NB4 (cell line): ENCODE results near the gene HSPA8.
A peak's percentile ranks its signal among the peaks of the same experiment; 100 is the strongest.

ENCODE experiments used
- MYC ChIP-seq: IDR thresholded peaks from 2 replicates; pipeline ENCODE4 v1.6.1; 2011; ENCODE audit warnings: low read depth, low read length
- POLR2A ChIP-seq: IDR thresholded peaks from 2 replicates; pipeline ENCODE4 v1.6.1; 2011; ENCODE audit warnings: mild to moderate bottlenecking; ENCODE audit not compliant: insufficient read length; ENCODE audit errors: extremely low read depth
- TF ChIP-seq, protein P1 (sequence below): IDR thresholded peaks from one replicate; pipeline ENCODE4 v1.5.1; 2012; ENCODE audit warnings: low read depth, low read length

DNA sequence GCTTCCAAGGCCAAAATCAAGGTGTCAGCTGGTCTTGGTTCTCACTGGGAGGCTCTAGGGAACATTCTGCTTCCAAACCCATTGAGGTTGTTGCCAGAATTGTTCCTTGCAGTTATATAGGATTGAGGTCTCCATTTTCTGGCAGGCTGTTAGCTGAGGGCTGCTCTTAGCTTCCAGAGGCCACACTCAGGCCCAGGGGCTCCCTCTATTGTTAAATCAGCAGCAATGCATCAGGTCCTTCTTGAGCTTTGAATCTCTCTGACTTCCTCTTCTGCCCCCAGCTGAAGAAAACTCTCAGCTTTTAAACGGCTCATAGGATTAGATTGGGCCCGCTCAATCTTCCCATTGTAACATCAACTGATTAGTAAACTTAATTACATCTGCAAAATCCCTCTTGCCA is 41.0 kb downstream of the HSPA8 start:
- TF ChIP-seq, protein P1, sequence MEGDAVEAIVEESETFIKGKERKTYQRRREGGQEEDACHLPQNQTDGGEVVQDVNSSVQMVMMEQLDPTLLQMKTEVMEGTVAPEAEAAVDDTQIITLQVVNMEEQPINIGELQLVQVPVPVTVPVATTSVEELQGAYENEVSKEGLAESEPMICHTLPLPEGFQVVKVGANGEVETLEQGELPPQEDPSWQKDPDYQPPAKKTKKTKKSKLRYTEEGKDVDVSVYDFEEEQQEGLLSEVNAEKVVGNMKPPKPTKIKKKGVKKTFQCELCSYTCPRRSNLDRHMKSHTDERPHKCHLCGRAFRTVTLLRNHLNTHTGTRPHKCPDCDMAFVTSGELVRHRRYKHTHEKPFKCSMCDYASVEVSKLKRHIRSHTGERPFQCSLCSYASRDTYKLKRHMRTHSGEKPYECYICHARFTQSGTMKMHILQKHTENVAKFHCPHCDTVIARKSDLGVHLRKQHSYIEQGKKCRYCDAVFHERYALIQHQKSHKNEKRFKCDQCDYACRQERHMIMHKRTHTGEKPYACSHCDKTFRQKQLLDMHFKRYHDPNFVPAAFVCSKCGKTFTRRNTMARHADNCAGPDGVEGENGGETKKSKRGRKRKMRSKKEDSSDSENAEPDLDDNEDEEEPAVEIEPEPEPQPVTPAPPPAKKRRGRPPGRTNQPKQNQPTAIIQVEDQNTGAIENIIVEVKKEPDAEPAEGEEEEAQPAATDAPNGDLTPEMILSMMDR, result peak; percentile 88
- TF ChIP-seq MYC (no peak), POLR2A (no peak)
